ENCODE measurements around the gene MMD2.

- TF ChIP-seq, protein P1, sequence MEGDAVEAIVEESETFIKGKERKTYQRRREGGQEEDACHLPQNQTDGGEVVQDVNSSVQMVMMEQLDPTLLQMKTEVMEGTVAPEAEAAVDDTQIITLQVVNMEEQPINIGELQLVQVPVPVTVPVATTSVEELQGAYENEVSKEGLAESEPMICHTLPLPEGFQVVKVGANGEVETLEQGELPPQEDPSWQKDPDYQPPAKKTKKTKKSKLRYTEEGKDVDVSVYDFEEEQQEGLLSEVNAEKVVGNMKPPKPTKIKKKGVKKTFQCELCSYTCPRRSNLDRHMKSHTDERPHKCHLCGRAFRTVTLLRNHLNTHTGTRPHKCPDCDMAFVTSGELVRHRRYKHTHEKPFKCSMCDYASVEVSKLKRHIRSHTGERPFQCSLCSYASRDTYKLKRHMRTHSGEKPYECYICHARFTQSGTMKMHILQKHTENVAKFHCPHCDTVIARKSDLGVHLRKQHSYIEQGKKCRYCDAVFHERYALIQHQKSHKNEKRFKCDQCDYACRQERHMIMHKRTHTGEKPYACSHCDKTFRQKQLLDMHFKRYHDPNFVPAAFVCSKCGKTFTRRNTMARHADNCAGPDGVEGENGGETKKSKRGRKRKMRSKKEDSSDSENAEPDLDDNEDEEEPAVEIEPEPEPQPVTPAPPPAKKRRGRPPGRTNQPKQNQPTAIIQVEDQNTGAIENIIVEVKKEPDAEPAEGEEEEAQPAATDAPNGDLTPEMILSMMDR (conservative IDR thresholded peaks at IDR 0.05; ENCODE audit: low read depth, low read length): no peak
- TF ChIP-seq EZH2phosphoT487 (IDR thresholded peaks at IDR 0.05; ENCODE audit: borderline replicate concordance, low read length) (no peak), EZH2 (IDR thresholded peaks at IDR 0.05; ENCODE audit: low read length, unreplicated experiment) (no peak)
These were observed 86.9 kb downstream of the MMD2 start for GRCh38 chr7:4871930-4872675.
